Lower leg skin (tissue), 3 donors: ENCODE data around the gene RALGAPA1.
"Not testable (repeated sequence)": the region's sequence is repeated elsewhere in the genome, so short reads cannot be mapped to it uniquely, and the experiment has no call there.

ENCODE experiments used
- POLR2A ChIP-seq, 2 donors: fragments of 450-650 bp; IDR thresholded peaks; one replicate each; pipeline ENCODE4 v1.6.1; 2016 to 2017; ENCODE audit warnings: antibody characterized with exemption in 2 of 2, mild to moderate bottlenecking in 1 of 2, moderate library complexity in 1 of 2
- TF ChIP-seq, protein P1 (sequence below), 3 donors: fragments of 450-650 bp; IDR thresholded peaks; one replicate each; pipeline ENCODE4 v1.5.1; 2016; ENCODE audit warnings: antibody characterized with exemption in 3 of 3, mild to moderate bottlenecking in 3 of 3, moderate library complexity in 2 of 3

DNA sequence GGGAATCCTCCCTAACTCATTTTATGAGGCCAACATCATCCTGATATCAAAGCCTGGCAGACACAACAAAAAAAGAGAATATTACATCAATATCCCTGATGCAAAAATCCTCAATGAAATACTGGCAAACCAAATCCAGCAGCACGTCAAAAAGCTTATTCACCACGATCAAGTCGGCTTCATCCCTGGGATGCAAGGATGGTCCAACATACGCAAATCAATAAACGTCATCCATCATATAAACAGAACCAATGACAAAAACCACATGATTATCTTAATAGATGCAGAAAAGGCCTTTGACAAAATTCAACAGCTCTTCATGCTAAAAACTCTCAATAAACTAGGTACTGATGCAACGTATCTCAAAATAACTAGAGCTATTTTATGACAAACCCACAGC lies 189.1 kb downstream of the RALGAPA1 start:
- not testable (repeated sequence) for TF ChIP-seq POLR2A (IDR thresholded peaks at IDR 0.05)
- TF ChIP-seq, protein P1, sequence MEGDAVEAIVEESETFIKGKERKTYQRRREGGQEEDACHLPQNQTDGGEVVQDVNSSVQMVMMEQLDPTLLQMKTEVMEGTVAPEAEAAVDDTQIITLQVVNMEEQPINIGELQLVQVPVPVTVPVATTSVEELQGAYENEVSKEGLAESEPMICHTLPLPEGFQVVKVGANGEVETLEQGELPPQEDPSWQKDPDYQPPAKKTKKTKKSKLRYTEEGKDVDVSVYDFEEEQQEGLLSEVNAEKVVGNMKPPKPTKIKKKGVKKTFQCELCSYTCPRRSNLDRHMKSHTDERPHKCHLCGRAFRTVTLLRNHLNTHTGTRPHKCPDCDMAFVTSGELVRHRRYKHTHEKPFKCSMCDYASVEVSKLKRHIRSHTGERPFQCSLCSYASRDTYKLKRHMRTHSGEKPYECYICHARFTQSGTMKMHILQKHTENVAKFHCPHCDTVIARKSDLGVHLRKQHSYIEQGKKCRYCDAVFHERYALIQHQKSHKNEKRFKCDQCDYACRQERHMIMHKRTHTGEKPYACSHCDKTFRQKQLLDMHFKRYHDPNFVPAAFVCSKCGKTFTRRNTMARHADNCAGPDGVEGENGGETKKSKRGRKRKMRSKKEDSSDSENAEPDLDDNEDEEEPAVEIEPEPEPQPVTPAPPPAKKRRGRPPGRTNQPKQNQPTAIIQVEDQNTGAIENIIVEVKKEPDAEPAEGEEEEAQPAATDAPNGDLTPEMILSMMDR (IDR thresholded peaks at IDR 0.05), result not testable (repeated sequence)
